IMR-90 (cell line): ENCODE measurements around the gene TIPIN. TPM values are rescaled to one million over a fixed set of nuclear protein-coding genes. Genes with fewer than 3 reads are reported as not detected.

Experiments
- ATAC-seq: fragments of 200-7000 bp; cut with Tn5 transposase; 2 replicates; pipeline ENCODE4 v1.9.1; 2020; ENCODE audit warnings: low read depth, mild to moderate bottlenecking, moderate library complexity
- BruUV-seq: library from RNA; stranded (reverse); fragments of 400-500 nt; replicated peaks from 2 replicates; lab custom pipeline; 2021; lab: Mats Ljungman, UMichigan
- CTCF ChIA-PET: fragments of 300-600 bp; formaldehyde crosslinking; extraction: SDS; loops from one replicate; lab custom pipeline; 2021; ENCODE audit warnings: antibody characterized with exemption; lab: Yijun Ruan, JAX
- POLR2A ChIA-PET: fragments of 300-600 bp; sonication (Branson Sonifier 250); formaldehyde crosslinking; loops from one replicate; lab custom pipeline; 2022; ENCODE audit warnings: antibody characterized with exemption; ENCODE audit not compliant: unreplicated experiment; lab: Charles Lee
- DNase-seq: peaks from one replicate; pipeline ENCODE4 v3.0.0; 2013
- H2AFZ ChIP-seq: replicated peaks from 2 replicates; pipeline ENCODE3; 2013; ENCODE audit warnings: low read length, mild to moderate bottlenecking; ENCODE audit not compliant: poor library complexity
- H2AK5ac ChIP-seq: 2 replicates; pipeline ENCODE4 v1.6.1; 2013; ENCODE audit warnings: low read depth, low read length, inconsistent platforms
- H2AK9ac ChIP-seq: replicated peaks from 2 replicates; pipeline ENCODE3; 2013; ENCODE audit warnings: mild to moderate bottlenecking, low read depth, low read length, moderate library complexity; ENCODE audit not compliant: poor library complexity
- H2BK120ac ChIP-seq: 2 replicates; pipeline ENCODE4 v1.6.1; 2013; ENCODE audit warnings: low read depth, low read length, inconsistent platforms
- H2BK15ac ChIP-seq: 3 replicates; pipeline ENCODE4 v1.6.1; 2013; ENCODE audit warnings: low read depth, low read length, inconsistent platforms
- H2BK20ac ChIP-seq: 2 replicates; pipeline ENCODE4 v1.6.1; 2013; ENCODE audit warnings: low read depth, mild to moderate bottlenecking, inconsistent platforms, low read length, moderate library complexity
- H2BK5ac ChIP-seq: 2 replicates; pipeline ENCODE4 v1.6.1; 2013; ENCODE audit warnings: mild to moderate bottlenecking, low read depth, low read length, inconsistent platforms; ENCODE audit not compliant: poor library complexity, severe bottlenecking
- H3K14ac ChIP-seq: replicated peaks from 2 replicates; pipeline ENCODE4 v1.6.1; 2013; ENCODE audit warnings: low read depth, low read length, inconsistent platforms
- H3K18ac ChIP-seq: 2 replicates; pipeline ENCODE4 v1.6.1; 2013; ENCODE audit warnings: low read depth, low read length, control low read depth
- H3K23ac ChIP-seq: 2 replicates; pipeline ENCODE4 v1.6.1; 2013; ENCODE audit warnings: low read depth, low read length, inconsistent platforms
- H3K27ac ChIP-seq: 2 replicates; pipeline ENCODE4 v1.5.1; 2013; ENCODE audit warnings: mild to moderate bottlenecking, control low read depth, low read length; ENCODE audit not compliant: insufficient read depth
- H3K27me3 ChIP-seq: 2 replicates; pipeline ENCODE4 v1.6.1; 2013; ENCODE audit warnings: low read length; ENCODE audit not compliant: control insufficient read depth, insufficient read depth
- H3K36me3 ChIP-seq: 2 replicates; pipeline ENCODE4 v1.6.1; 2013; ENCODE audit warnings: low read length, mixed read lengths; ENCODE audit not compliant: control insufficient read depth, insufficient read depth
- H3K4ac ChIP-seq: 2 replicates; pipeline ENCODE4 v1.6.1; 2013; ENCODE audit warnings: low read depth, low read length, inconsistent platforms
- H3K4me1 ChIP-seq: 2 replicates; pipeline ENCODE4 v1.6.1; 2013; ENCODE audit warnings: low read length, mixed read lengths; ENCODE audit not compliant: control insufficient read depth, insufficient read depth
- H3K4me2 ChIP-seq: 2 replicates; pipeline ENCODE4 v1.6.1; 2013; ENCODE audit warnings: low read depth, mild to moderate bottlenecking, control low read depth, low read length, moderate library complexity
- H3K4me3 ChIP-seq: 2 replicates; pipeline ENCODE4 v1.5.1; 2013; ENCODE audit warnings: low read depth, mild to moderate bottlenecking, control low read depth, low read length, moderate library complexity; ENCODE audit not compliant: insufficient read depth
- H3K56ac ChIP-seq: 2 replicates; pipeline ENCODE4 v1.6.1; 2013; ENCODE audit warnings: low read length, inconsistent platforms; ENCODE audit not compliant: insufficient read depth; ENCODE audit errors: extremely low read depth
- H3K79me1 ChIP-seq, 2 experiments: 2 replicates each; pipeline ENCODE4 v1.6.1; 2013; ENCODE audit warnings: low read length in 2 of 2, inconsistent platforms in 1 of 2, low read depth in 1 of 2
- H3K9ac ChIP-seq: 2 replicates; pipeline ENCODE4 v1.6.1; 2013; ENCODE audit warnings: low read depth, low read length, control low read depth
- H3K9me1 ChIP-seq: 2 replicates; pipeline ENCODE4 v1.6.1; 2013; ENCODE audit warnings: low read length, inconsistent platforms; ENCODE audit not compliant: insufficient read depth
- H3K9me3 ChIP-seq: 2 replicates; pipeline ENCODE4 v1.6.1; 2013; ENCODE audit warnings: low read length; ENCODE audit not compliant: control insufficient read depth, insufficient read depth
- H4K20me1 ChIP-seq: 2 replicates; pipeline ENCODE4 v1.6.1; 2013; ENCODE audit warnings: low read length, inconsistent platforms; ENCODE audit not compliant: insufficient read depth
- H4K5ac ChIP-seq: 2 replicates; pipeline ENCODE4 v1.6.1; 2013; ENCODE audit warnings: mild to moderate bottlenecking, low read depth, low read length, control low read depth
- H4K8ac ChIP-seq, 2 experiments: 2 replicates each; pipeline ENCODE4 v1.6.1; 2013; ENCODE audit warnings: low read depth in 2 of 2, low read length in 2 of 2, control low read depth in 1 of 2, inconsistent platforms in 1 of 2
- H4K91ac ChIP-seq: 2 replicates; pipeline ENCODE4 v1.6.1; 2013; ENCODE audit warnings: low read depth, low read length, inconsistent platforms; ENCODE audit not compliant: insufficient read depth
- BHLHE40 ChIP-seq: fragments of 150-350 bp; IDR thresholded peaks from 2 replicates; pipeline ENCODE4 v1.6.1; 2016; ENCODE audit warnings: mild to moderate bottlenecking, low read depth, low read length
- FOS ChIP-seq: fragments of 150-350 bp; IDR thresholded peaks from 2 replicates; pipeline ENCODE4 v1.6.1; 2016; ENCODE audit warnings: low read depth, low read length
- MXI1 ChIP-seq: IDR thresholded peaks from 2 replicates; pipeline ENCODE4 v1.6.1; 2012; ENCODE audit warnings: low read depth, mild to moderate bottlenecking, low read length, moderate library complexity, borderline replicate concordance
- RCOR1 ChIP-seq: IDR thresholded peaks from 2 replicates; pipeline ENCODE4 v1.6.1; 2012; ENCODE audit warnings: mild to moderate bottlenecking, low read length, improper control_type of control experiment; ENCODE audit not compliant: insufficient replicate concordance
- USF2 ChIP-seq: fragments of 150-350 bp; IDR thresholded peaks from 2 replicates; pipeline ENCODE4 v1.6.1; 2017; ENCODE audit warnings: mild to moderate bottlenecking, antibody characterized with exemption, low read length, low read depth
- WGBS, 2 experiments: methylation state at CpG; one replicate each; pipeline versions ENCODE4 v1.1.5 to v1.1.7; 2013; ENCODE audit warnings: missing lambda C conversion rate in 2 of 2; ENCODE audit not compliant: insufficient read length in 1 of 2; ENCODE audit errors: extremely low coverage in 2 of 2; 5-methylcytosine and 5-hydroxymethylcytosine counted together
- dilution Hi-C: fragments of 300-500 bp; cut with HindIII; formaldehyde crosslinking; loops from one replicate; pipeline ENCODE4 v1.14.3; 2018; ENCODE audit warnings: low sequenced_read_pairs; ENCODE audit not compliant: unreplicated experiment
- in situ Hi-C: fragments of 300-500 bp; cut with MboI; formaldehyde crosslinking; loops from 3 replicates; pipeline ENCODE4 v1.14.3; 2019; ENCODE audit warnings: low sequenced_read_pairs, inconsistent platforms, mixed read lengths
- intact Hi-C: fragments of 100-400 bp; cut with micrococcal nuclease; formaldehyde crosslinking; loops from 2 replicates; pipeline ENCODE4 v1.10.0; 2022
- polyA plus RNA-seq, 3 experiments: library from polyadenylated mRNA; depleted of rRNA; stranded (reverse); fragments of >200 nt; gene quantifications; 2 replicates each; pipeline ENCODE4 v1.2.3, GENCODE V29; 2012; ENCODE audit warnings: low replicate concordance in 1 of 3
- total RNA-seq: library from RNA; depleted of rRNA; stranded (reverse); fragments of >200 nt; gene quantifications from 2 replicates; pipeline ENCODE4 v1.2.3, GENCODE V29; 2012

The TIPIN gene
- total and polyA plus RNA-seq, 2 of the 4 experiments (the other 2 are of a cell fraction), result 6.3 to 7.3 TPM

DNA sequence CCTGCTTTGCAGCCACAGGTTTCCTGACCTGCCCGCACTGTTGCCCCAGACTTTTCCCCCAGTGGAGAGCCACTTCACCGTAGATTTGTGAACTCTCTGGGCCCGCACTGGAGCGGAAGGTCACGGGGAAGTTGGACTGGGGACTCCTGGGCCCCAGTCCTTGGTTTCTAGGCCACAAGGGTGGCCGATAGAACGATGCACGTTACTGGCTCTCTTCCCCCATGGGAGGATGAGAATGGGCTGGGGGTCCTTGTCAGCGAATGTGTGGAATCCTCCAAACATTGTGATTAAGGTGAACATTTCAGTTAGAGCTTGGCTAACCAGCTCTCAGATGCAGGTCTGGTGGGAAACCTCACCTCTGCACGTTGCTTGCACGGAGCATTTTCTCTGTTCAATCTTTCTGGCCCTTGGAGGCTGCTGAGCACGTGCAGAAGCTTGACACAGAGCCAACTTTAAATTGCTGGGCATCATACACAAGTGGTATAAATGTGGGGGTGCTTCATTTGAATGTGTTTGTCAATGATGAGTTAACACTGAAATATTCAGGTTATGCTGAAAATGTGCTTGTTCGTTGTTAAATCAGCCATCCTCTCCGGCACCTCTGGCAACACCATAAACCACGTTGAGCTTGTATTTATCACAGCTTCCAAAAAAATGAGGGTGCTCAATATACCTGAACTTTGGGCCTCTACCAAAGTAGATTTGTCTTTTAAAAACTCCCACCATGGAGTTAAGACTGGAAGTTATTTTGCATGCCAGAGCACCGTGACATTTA lies 62.1 kb downstream of the TIPIN start:
- in situ Hi-C loops, result loop anchor here (25.0 kb wide), 1 partner anchor 682 kb away; the partner anchor contains the start of genes INTS14 and SLC24A1
- CTCF ChIA-PET, result no interaction called here
- no TSS peak for BruUV-seq

More for the DNA sequence above, 62.1 kb downstream of the TIPIN start:
- peak overlapping the region; percentile 88 for H2AK9ac ChIP-seq
- H3K79me1 ChIP-seq, result peaks cover 0 to 23% of the 10 kb centered on the region in 2 experiments; a peak in 1 of 4 replicates
- H4K91ac ChIP-seq, result peak overlapping the region; percentile 69
- intact Hi-C loops (no loop called here), dilution Hi-C loops (no loop called here)
- H2AK5ac ChIP-seq, result peak overlapping the region; percentile 44; the same call in 1 of the 2 replicates
- peak overlapping the region; percentile 68 to 70 for H4K8ac ChIP-seq
- no peak overlapping the region for H2BK20ac ChIP-seq
- peak overlapping the region; percentile 30; the same call in 1 of the 2 replicates for H2BK120ac ChIP-seq
- peak overlapping the region; percentile 49 for H3K9ac ChIP-seq
- TF ChIP-seq MXI1 (no peak), FOS (no peak), RCOR1 (no peak), BHLHE40 (peak; percentile 93), USF2 (peak; percentile 52; the same call in 1 of the 2 replicates)
- no peak overlapping the region for H2BK15ac ChIP-seq
- H3K4me2 ChIP-seq, result peak overlapping the region; percentile 86
- H3K23ac ChIP-seq, result peak overlapping the region; percentile 84
- H3K9me1 ChIP-seq, result peaks cover 3% of the 10 kb centered on the region; the same call in 1 of the 2 replicates
- peaks cover 8% of the 10 kb centered on the region for H3K4me1 ChIP-seq
- peak; percentile 66 for DNase-seq
- peak overlapping the region; percentile 98 for H2AFZ ChIP-seq
- WGBS, 2 experiments, result 6% methylated on average over 9 of the region's 16 CpGs; no CpG with 5 or more reads in 1 of the 2 experiments
- POLR2A ChIA-PET, result no interaction called here
- H4K20me1 ChIP-seq, result no peaks in the 10 kb centered on the region
- H3K9me3 ChIP-seq, result no peaks in the 10 kb centered on the region
- peak overlapping the region; percentile 89 for H4K5ac ChIP-seq
- H3K4ac ChIP-seq, result peak overlapping the region; percentile 70
- peak overlapping the region; percentile 67; the same call in 1 of the 2 replicates for H3K14ac ChIP-seq
- no peaks in the 10 kb centered on the region; the same call in 1 of the 2 replicates for H3K27me3 ChIP-seq
- ATAC-seq, result peak; percentile 18
- H3K36me3 ChIP-seq, result no peaks in the 10 kb centered on the region; the same call in 1 of the 2 replicates
- peak overlapping the region; percentile 86 for H3K4me3 ChIP-seq
- H3K27ac ChIP-seq, result peak overlapping the region; percentile 58
- H3K56ac ChIP-seq, result peak overlapping the region; percentile 45; the same call in 1 of the 2 replicates
- peak overlapping the region; percentile 34 for H2BK5ac ChIP-seq
- peak overlapping the region; percentile 58 for H3K18ac ChIP-seq
